Astrocyte (in vitro differentiated cells and primary cell): ENCODE measurements around the gene PHTF1. TPM values are rescaled to one million over a fixed set of nuclear protein-coding genes. Genes with fewer than 3 reads are reported as not detected.

Source experiments
- DNase-seq: peaks from one replicate; pipeline ENCODE4 v3.0.0-alpha.2; 2010; ENCODE audit warnings: low read depth
- FAIRE-seq: peaks from 2 replicates; lab custom pipeline; 2011; peaks lifted over from hg19 to GRCh38; lab: Jason Lieb, UNC
- H2AFZ ChIP-seq: 2 replicates; pipeline ENCODE4 v1.6.0; 2012; ENCODE audit warnings: low read depth, low read length, inconsistent platforms
- H3K27ac ChIP-seq: 2 replicates; pipeline ENCODE4 v1.5.1; 2011; ENCODE audit warnings: low read depth, low read length, inconsistent platforms
- H3K27me3 ChIP-seq: 2 replicates; pipeline ENCODE4 v1.6.0; 2011; ENCODE audit warnings: low read length, inconsistent platforms; ENCODE audit not compliant: insufficient read depth
- H3K36me3 ChIP-seq: 2 replicates; pipeline ENCODE4 v1.5.1; 2011; ENCODE audit warnings: low read length, inconsistent platforms; ENCODE audit not compliant: insufficient read depth
- H3K4me1 ChIP-seq: 2 replicates; pipeline ENCODE4 v1.5.1; 2011; ENCODE audit warnings: low read length, inconsistent platforms; ENCODE audit not compliant: insufficient read depth
- H3K4me2 ChIP-seq: 2 replicates; pipeline ENCODE4 v1.6.0; 2012; ENCODE audit warnings: low read length, inconsistent platforms
- H3K4me3 ChIP-seq: 2 replicates; pipeline ENCODE4 v1.5.1; 2011; ENCODE audit warnings: low read depth, mild to moderate bottlenecking, low read length, inconsistent platforms; ENCODE audit not compliant: insufficient read depth
- H3K79me2 ChIP-seq: 2 replicates; pipeline ENCODE4 v1.6.0; 2012; ENCODE audit warnings: mild to moderate bottlenecking, low read length, inconsistent platforms; ENCODE audit not compliant: insufficient read depth
- H3K9ac ChIP-seq: 2 replicates; pipeline ENCODE4 v1.6.0; 2012; ENCODE audit warnings: mild to moderate bottlenecking, low read length, inconsistent platforms
- H3K9me3 ChIP-seq: 2 replicates; pipeline ENCODE4 v1.5.1; 2012; ENCODE audit warnings: low read depth, mild to moderate bottlenecking, low read length, inconsistent platforms; ENCODE audit not compliant: insufficient read depth
- H4K20me1 ChIP-seq: 2 replicates; pipeline ENCODE4 v1.6.0; 2012; ENCODE audit warnings: low read length, inconsistent platforms; ENCODE audit not compliant: insufficient read depth
- H3K27ac Mint-ChIP-seq: one replicate; pipeline ENCODE4 v1.8.0; 2021; ENCODE audit warnings: mild to moderate bottlenecking, mixed read lengths; ENCODE audit not compliant: unreplicated experiment
- H3K27me3 Mint-ChIP-seq: one replicate; pipeline ENCODE4 v1.8.0; 2021; ENCODE audit warnings: low read depth, mixed read lengths; ENCODE audit not compliant: unreplicated experiment
- H3K36me3 Mint-ChIP-seq: one replicate; pipeline ENCODE4 v1.8.0; 2021; ENCODE audit warnings: low read depth, mixed read lengths; ENCODE audit not compliant: unreplicated experiment
- H3K4me1 Mint-ChIP-seq: one replicate; pipeline ENCODE4 v1.8.0; 2021; ENCODE audit warnings: low read depth, mixed read lengths; ENCODE audit not compliant: unreplicated experiment
- H3K4me3 Mint-ChIP-seq: one replicate; pipeline ENCODE4 v1.8.0; 2021; ENCODE audit warnings: mild to moderate bottlenecking, moderate library complexity, mixed read lengths; ENCODE audit not compliant: unreplicated experiment
- H3K9me3 Mint-ChIP-seq: one replicate; pipeline ENCODE4 v1.8.0; 2021; ENCODE audit warnings: mild to moderate bottlenecking, mixed read lengths; ENCODE audit not compliant: unreplicated experiment
- EZH2 ChIP-seq: IDR thresholded peaks from 2 replicates; pipeline ENCODE4 v1.6.1; 2012; ENCODE audit warnings: mild to moderate bottlenecking, low read length, inconsistent platforms; ENCODE audit not compliant: insufficient read depth
- total RNA-seq: library from RNA; stranded (reverse); gene quantifications from 2 replicates; pipeline ENCODE4 v1.2.1, GENCODE V29; 2021
- TF ChIP-seq, protein P1 (sequence below): IDR thresholded peaks from 2 replicates; pipeline ENCODE4 v1.5.1; 2011; ENCODE audit warnings: low read depth, mild to moderate bottlenecking, inconsistent platforms, low read length, moderate library complexity; ENCODE audit not compliant: insufficient read depth

Gene PHTF1
- total RNA-seq, 1 donor from 2014 or later, result 36.4 TPM

DNA sequence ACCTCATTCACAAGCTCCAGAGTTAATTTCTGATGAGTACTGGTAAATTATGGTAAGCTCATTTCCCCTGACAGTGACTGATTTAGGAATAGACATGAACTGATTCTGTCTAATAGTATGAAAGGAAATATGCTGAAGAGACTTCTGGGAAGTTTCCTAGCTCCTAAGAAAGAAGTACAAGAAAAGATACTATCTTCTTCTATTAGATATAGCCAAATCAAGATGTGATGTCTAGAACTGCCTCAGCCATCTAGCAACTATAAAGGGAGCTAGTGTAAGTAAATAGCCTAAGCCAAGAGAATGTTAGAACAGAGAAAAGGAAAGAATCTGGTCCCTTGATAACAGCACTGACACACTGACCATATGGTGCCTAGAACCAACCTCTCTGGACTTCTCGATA, 10.7 kb upstream of the PHTF1 start:
- Histone ChIP-seq H3K9ac (no peak overlapping the region), H3K4me2 (no peak overlapping the region), H3K36me3 (peaks cover 14% of the 10 kb centered on the region), H3K27ac (no peak overlapping the region), H3K4me1 (no peaks in the 10 kb centered on the region), H3K4me3 (no peak overlapping the region), H2AFZ (no peak overlapping the region), H3K9me3 (no peaks in the 10 kb centered on the region), H3K27me3 (no peaks in the 10 kb centered on the region), H4K20me1 (no peaks in the 10 kb centered on the region), H3K79me2 (no peaks in the 10 kb centered on the region)
- Mint-ChIP-seq H3K36me3 (peaks cover 3% of the 10 kb centered on the region), H3K27me3 (no peaks in the 10 kb centered on the region), H3K4me1 (no peaks in the 10 kb centered on the region), H3K4me3 (no peak overlapping the region), H3K9me3 (no peaks in the 10 kb centered on the region), H3K27ac (no peak overlapping the region)
- TF ChIP-seq, protein P1, sequence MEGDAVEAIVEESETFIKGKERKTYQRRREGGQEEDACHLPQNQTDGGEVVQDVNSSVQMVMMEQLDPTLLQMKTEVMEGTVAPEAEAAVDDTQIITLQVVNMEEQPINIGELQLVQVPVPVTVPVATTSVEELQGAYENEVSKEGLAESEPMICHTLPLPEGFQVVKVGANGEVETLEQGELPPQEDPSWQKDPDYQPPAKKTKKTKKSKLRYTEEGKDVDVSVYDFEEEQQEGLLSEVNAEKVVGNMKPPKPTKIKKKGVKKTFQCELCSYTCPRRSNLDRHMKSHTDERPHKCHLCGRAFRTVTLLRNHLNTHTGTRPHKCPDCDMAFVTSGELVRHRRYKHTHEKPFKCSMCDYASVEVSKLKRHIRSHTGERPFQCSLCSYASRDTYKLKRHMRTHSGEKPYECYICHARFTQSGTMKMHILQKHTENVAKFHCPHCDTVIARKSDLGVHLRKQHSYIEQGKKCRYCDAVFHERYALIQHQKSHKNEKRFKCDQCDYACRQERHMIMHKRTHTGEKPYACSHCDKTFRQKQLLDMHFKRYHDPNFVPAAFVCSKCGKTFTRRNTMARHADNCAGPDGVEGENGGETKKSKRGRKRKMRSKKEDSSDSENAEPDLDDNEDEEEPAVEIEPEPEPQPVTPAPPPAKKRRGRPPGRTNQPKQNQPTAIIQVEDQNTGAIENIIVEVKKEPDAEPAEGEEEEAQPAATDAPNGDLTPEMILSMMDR, result no peak
- no peak for TF ChIP-seq EZH2
- FAIRE-seq (no peak), DNase-seq (no peak)

- Mint-ChIP-seq H3K27me3 (no peaks in the 10 kb centered on the region), H3K4me3 (no peak overlapping the region), H3K9me3 (no peaks in the 10 kb centered on the region), H3K27ac (no peak overlapping the region), H3K4me1 (no peaks in the 10 kb centered on the region), H3K36me3 (peaks cover 3% of the 10 kb centered on the region)
- H3K79me2 ChIP-seq, result no peaks in the 10 kb centered on the region
- no peaks in the 10 kb centered on the region for H3K27me3 ChIP-seq
- H3K9me3 ChIP-seq, result no peaks in the 10 kb centered on the region
- H2AFZ ChIP-seq, result no peak overlapping the region
- peaks cover 14% of the 10 kb centered on the region for H3K36me3 ChIP-seq
- no peaks in the 10 kb centered on the region for H3K4me1 ChIP-seq
- TF ChIP-seq, protein P1, result no peak
- no peak for TF ChIP-seq EZH2
- no peak overlapping the region for H3K4me2 ChIP-seq
- DNase-seq (no peak), FAIRE-seq (no peak)
- H3K4me3 ChIP-seq, result no peak overlapping the region
- no peaks in the 10 kb centered on the region for H4K20me1 ChIP-seq
- H3K9ac ChIP-seq, result no peak overlapping the region
- H3K27ac ChIP-seq, result no peak overlapping the region
Observed at GRCh38 chr1:113769601-113769970, 10.3 kb upstream of the PHTF1 start.

DNA sequence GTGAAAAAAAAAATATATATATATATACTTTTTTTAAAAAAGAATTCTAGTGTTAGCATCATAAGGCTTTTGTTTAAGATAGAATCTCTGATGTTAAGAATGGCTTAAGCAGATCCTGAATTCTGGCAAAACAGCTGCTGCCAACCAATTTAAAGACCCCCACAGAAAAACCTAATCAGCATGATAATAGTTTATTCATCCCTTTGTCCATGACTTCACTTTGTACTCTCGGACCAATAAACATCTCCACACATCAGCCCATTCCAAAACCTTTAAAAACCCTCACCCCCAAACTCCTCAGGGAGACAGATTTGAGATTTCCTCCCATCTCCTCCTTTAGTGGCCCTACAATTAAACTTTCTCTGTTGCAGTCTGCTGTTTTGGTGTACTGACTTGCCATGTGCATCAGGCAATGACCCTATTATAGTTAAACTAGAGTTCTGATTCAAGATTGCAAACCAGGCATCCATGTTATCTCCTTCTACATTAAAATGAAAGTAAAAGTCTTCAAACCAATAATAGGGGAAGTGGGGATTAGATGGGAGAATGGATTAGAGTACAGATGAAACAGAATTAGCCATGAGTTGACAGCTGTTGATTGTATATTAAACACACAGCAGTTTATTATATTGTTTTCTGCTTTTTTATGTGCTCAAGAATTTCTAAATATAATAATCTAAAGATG, 9.8 kb upstream of the PHTF1 start:
- Histone ChIP-seq H3K79me2 (no peaks in the 10 kb centered on the region), H3K4me1 (no peaks in the 10 kb centered on the region), H4K20me1 (no peaks in the 10 kb centered on the region), H3K4me2 (no peak overlapping the region), H3K9me3 (no peaks in the 10 kb centered on the region), H3K27ac (no peak overlapping the region), H3K27me3 (no peaks in the 10 kb centered on the region), H3K9ac (no peak overlapping the region), H3K36me3 (peaks cover 14% of the 10 kb centered on the region), H2AFZ (no peak overlapping the region), H3K4me3 (no peak overlapping the region)
- FAIRE-seq (no peak), DNase-seq (no peak)
- Mint-ChIP-seq H3K4me3 (no peak overlapping the region), H3K27ac (no peak overlapping the region), H3K4me1 (no peaks in the 10 kb centered on the region), H3K9me3 (no peaks in the 10 kb centered on the region), H3K36me3 (peaks cover 3% of the 10 kb centered on the region), H3K27me3 (no peaks in the 10 kb centered on the region)
- no peak for TF ChIP-seq EZH2
- TF ChIP-seq, protein P1, result no peak
